RPMI8226 (cell line): ENCODE results near the gene E2F6.

Experiments
- DNase-seq: peaks from one replicate; pipeline ENCODE4 v3.0.0-alpha.2; 2015

Gene E2F6

DNA sequence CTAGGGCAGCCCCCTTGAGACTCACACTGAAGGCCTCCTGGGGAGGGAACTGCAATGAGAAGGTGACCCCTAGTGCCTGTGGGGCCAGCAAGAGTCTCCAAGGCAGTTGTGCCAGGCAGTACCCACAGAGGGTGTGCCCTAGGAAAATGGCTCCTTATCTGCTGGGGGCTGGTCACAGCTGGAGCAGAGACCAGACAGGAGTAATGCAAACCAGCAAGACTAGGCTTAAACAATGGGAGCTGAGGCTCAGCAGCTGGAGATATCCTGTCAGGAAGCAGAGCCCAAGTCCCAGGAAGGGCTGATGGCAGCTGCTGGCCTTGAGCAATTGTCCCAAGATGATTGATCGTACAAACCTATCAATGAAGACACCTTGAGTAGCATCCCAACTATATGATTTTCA lies 26.8 kb upstream of the E2F6 start:
- DNase-seq, result no peak

DNA sequence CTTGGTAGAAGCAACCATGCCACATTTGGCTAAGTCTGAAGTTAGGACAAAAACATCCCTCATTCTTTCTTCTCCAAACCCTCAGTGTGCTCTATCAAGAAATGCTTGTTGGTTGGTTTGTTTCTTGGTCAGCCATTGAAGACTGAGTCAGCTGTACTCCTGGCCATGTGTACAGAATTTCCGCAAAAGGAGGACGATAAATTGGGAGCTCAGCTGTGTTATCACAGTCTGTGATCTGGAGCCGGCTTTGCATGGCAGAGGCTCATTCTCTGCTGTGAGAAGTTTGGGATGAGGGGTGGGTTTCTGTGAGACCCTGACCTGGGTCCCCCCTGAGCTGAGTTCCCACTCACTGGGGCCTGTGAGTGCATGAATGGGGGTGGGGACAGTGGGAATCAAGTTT lies 26.3 kb upstream of the E2F6 start:
- no peak for DNase-seq

GRCh38 chr2:11491348-11491933 lies 25.5 kb upstream of the E2F6 start:
- no peak for DNase-seq

DNA sequence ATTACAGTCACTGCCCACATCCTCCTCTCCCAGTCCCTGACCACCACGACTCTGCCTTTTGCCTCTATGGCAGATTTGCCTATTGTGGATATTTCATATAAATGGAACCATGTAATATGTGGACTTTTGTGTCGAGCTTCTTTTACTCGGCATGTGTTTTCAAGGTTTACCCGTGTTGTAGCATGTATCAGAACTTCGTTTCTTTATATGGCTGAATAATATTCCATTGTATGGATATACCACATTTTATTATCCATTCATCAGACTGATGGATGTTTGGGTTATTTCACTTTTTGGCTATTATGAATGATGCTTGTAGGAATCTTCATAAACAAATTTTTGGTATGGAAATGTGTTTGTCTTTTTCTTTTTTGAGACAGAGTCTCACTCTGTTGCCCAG lies 24.2 kb upstream of the E2F6 start:
- DNase-seq, result no peak

- no peak for DNase-seq
Observed at GRCh38 chr2:11488809-11489208, 22.8 kb upstream of the E2F6 start.

- peak; percentile 42 for DNase-seq
Observed at GRCh38 chr2:11483806-11484617, 18.1 kb upstream of the E2F6 start.

DNA sequence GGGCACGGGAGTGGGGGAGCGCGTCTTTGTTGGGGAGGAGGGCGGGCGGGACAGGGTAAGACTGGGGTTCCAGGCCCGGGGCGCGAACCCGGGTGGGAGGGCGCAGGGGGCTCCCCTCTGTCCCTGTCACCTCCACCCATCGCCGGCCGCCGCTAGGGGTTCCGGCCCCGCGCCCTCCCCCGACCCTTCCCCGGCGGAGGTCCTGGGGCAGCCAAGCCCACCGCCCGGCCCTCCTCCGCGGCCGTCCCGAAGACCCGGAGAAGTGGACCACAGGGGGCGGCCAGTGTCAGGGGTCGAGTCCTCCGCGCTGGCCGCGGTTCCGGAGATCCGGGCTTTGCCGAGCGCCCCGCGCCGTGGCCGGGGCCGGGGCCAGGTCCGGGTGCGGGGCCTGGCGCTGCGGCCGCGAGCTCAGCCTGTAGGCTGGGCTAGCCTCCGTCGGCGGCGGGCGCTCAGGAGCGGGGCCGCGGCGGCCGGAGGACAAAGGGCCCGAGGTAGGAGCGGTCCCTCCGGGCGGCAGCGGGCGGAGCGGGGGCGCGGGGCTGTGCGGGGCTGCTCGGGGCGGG lies 16.6 kb upstream of the E2F6 start:
- DNase-seq, result peak; percentile 51

- DNase-seq, result no peak
Observed at GRCh38 chr2:11481789-11482472, 16.0 kb upstream of the E2F6 start.

DNA sequence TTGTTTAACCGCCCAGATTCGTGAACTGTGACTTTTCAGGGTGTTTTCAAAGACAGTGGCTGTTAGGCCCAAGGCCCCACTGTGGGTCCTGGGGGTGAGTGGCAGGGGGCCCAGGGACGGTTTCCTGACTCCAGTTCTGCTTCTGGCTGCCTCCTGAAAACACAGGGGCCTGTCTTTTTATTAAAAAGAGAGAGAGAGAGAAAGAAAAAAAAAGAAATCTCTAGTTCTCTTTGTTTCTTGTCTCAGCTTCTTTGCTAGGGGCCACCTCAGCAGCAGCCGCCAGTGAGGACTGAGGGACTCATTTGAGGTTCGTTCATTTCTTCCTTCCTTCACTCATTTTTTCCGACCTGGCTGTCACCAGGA lies 15.4 kb upstream of the E2F6 start:
- no peak for DNase-seq

DNA sequence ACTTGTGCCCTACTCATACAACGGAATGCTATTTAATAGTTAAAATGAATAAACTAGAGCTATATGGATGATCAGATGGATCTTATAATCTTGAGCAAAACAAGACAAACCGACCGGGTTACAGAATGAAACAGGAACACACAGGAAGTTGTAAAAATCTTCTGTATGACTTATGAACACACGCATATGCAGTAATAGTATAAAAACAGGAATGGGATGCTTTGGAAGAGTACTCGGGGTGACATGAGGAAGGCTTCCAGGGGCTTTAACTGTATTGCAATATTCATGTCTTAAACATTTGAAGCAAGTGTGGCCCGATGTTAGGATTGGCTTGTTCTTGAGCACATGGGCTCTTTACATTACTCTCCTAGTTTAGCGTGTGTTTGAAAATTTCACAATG lies 14.9 kb upstream of the E2F6 start:
- DNase-seq, result no peak

DNA sequence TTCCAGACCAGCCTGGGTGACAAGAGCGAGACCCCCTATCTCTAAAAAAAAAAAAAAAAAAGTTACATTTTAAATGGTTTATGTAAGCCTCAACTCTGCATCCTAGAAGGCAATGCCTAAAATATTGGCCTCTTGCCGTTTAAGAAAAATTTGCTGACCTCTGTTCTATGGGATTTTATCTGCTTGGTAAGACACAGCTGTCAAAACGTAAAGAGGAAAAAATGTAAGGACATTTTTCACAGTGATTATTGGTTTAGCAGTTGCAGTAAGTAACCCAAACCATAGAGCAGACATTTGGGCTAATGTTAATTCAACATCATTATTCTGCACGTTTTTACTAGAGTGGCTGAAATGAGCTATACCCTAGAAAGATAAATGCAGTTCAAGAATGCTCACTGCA lies 14.4 kb upstream of the E2F6 start:
- DNase-seq, result no peak

GRCh38 chr2:11478899-11479605 lies 13.1 kb upstream of the E2F6 start:
- DNase-seq, result no peak

- DNase-seq, result peak; percentile 90
Observed at GRCh38 chr2:11477994-11478393, 12.0 kb upstream of the E2F6 start.

GRCh38 chr2:11473659-11474433 lies 7.9 kb upstream of the E2F6 start:
- DNase-seq, result no peak

GRCh38 chr2:11467749-11468148 lies 1.8 kb upstream of the E2F6 start:
- DNase-seq, result no peak

DNA sequence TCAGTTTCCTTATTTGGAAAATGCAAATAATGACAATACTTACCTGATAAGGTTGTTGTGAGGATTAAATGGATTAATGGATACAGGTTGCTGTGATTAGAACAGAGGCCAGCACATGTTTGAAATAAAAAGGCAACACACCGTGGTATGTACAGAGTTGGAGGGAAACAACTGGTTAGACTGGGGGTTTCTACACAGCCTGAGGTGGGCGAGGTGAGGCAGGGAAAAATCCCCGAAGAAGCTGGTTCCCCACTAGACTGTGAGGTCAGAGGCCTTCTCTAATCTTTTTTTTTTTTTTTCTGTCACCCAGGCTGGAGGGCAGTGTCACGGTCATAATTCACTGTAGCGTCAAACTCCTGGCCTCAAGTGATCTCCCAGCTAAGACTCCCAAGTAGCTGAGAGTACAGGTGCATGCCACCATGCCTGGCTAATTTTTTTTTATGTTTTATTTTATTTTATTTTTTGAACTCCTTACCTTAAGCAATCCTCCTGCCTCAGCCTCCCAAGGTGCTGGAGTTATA lies 1.2 kb upstream of the E2F6 start:
- no peak for DNase-seq

DNA sequence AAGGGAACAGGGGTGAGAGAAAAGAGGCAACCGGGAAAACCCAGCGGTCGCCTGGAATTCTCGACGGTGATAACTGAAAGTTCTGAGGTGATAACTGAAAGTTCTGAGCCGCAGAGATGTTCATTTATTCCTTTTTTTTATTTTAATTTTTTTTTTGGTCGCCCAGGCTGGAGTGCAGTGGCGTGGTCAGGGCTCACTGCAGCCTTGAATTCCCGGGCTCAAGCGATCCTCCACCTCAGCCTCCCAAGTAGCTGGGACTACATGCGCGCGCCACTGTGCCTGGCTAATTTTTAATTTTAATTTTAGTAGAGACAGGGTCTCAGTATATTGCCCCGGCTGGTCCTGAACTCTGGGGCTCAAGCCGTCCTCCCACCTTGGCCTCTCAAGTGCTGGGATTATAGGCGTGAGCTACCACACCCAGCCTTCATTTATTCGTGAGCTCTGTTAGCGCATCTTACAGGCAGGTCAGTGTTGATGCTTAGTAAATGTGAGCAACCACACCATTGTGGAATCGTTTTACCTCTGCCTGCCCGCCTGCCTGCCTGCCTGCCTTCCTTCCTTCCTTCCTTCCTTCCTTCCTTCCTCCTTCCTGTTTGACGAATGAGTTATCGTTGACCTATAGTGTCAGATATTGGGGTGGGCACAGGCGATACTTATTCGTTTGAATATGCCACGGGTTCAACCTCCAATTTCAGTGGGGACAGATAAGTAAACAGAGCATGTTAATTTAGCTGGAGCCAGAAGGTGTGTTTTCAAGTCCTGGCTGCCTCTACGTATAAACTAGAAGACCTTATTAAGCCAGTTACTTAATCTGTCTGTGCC lies 557 bp upstream of the E2F6 start:
- DNase-seq, result peak; percentile 34

DNA sequence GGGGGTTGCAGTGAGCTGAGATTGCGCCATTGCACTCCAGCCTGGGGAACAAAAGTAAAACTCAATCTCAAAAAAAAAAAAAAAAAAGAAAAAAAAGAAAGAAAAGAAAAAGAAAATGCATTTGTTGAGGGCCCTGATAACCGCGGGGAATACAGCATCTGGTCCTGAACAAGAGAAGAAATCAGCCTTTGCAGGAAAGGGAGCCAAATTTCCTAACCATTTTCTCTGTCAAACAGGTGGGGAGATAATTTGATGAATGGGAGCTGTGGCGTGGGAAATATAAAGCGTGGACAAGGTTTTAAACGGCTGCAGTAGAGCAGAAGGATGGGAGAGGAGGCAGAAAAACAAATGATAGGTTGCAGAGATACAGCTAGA lies 864 bp downstream of the E2F6 start:
- no peak for DNase-seq

- DNase-seq, result no peak
Observed at GRCh38 chr2:11459816-11460215, 6.1 kb downstream of the E2F6 start.

- no peak for DNase-seq
Observed at GRCh38 chr2:11458753-11459152, 7.2 kb downstream of the E2F6 start.

DNA sequence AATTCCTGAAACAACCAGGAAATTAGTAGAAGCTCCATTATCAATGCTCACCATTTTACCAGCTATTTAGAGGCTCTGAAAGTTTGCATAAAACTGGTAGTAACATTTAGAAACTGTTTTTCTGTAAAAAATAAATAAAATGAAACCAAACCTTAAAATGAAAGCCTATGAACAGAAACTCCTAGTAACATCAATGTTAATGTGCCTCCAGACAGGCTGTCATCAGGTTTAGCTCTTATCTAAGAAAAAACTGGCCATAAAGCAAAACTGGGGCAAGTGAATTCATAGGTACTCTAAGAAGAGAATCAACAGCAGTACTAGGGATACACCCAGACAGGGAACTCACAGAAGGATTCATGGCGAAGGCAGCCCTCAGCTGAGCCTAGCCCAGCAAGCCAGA lies 8.0 kb downstream of the E2F6 start:
- DNase-seq, result no peak
